K562 (cell line): ENCODE measurements around the gene ILF2. TPM values are rescaled to one million over a fixed set of nuclear protein-coding genes. Genes with fewer than 3 reads are reported as not detected.

Source experiments
- ATAC-seq: fragments of 200-7000 bp; cut with Tn5 transposase; 3 replicates; pipeline ENCODE4 v1.9.1; 2020; ENCODE audit warnings: moderate library complexity
- BruUV-seq: library from RNA; stranded (reverse); fragments of 400-500 nt; replicated peaks from 2 replicates; lab custom pipeline; 2021; lab: Mats Ljungman, UMichigan
- CTCF ChIA-PET: fragments of 300-600 bp; formaldehyde crosslinking; extraction: SDS; loops from one replicate; lab custom pipeline; 2021; ENCODE audit warnings: low intra/inter-chr PET ratio; lab: Yijun Ruan, JAX
- POLR2A ChIA-PET: fragments of 300-600, 350-650 bp; sonication (Branson Sonifier 250); formaldehyde crosslinking; extraction: SDS; loops from one replicate; lab custom pipeline; 2021; ENCODE audit warnings: antibody characterized with exemption, inconsistent platforms; lab: Yijun Ruan, JAX
- DNase-seq, 4 experiments: peaks; one replicate each; pipeline versions ENCODE4 v3.0.0 to v3.0.0-alpha.2; 2011 to 2018; ENCODE audit warnings: low spot score in 3 of 4, mixed read lengths in 3 of 4; ENCODE audit errors: extremely low read depth in 1 of 4
- FAIRE-seq: peaks from 2 replicates; lab custom pipeline; 2011; peaks lifted over from hg19 to GRCh38; lab: Jason Lieb, UNC
- H2AFZ ChIP-seq: 2 replicates; pipeline ENCODE4 v1.6.0; 2011; ENCODE audit warnings: low read depth, low read length, control low read depth, inconsistent platforms
- H3K27ac ChIP-seq: fragments of 200-600 bp; 3 replicates; pipeline ENCODE4 v1.8.0; 2011; ENCODE audit warnings: low read depth, mild to moderate bottlenecking, control low read depth, inconsistent platforms, low read length, moderate library complexity, mixed read lengths; ENCODE audit errors: extremely low read depth
- H3K27me3 ChIP-seq, 2 experiments: fragments of 300-600 bp in 1 of 2; 2 replicates in 1 of 2; 3 replicates in 1 of 2; pipeline versions ENCODE4 v1.6.0 to v1.8.0; 2011; ENCODE audit warnings: inconsistent platforms in 2 of 2, low read length in 2 of 2, mild to moderate bottlenecking in 1 of 2, mixed read lengths in 1 of 2, moderate library complexity in 1 of 2; ENCODE audit not compliant: control insufficient read depth in 2 of 2, insufficient read depth in 2 of 2
- H3K36me3 ChIP-seq: fragments of 300-600 bp; 3 replicates; pipeline ENCODE4 v1.8.0; 2011; ENCODE audit warnings: mild to moderate bottlenecking, low read length, inconsistent platforms; ENCODE audit not compliant: control insufficient read depth, insufficient read depth
- H3K4me1 ChIP-seq, 2 experiments: fragments of 200-600 bp in 1 of 2; replicated peaks in 1 of 2; 2 replicates in 1 of 2; 3 replicates in 1 of 2; pipeline versions ENCODE4 v1.5.1 to v1.8.0; 2011; ENCODE audit warnings: inconsistent platforms in 2 of 2, low read length in 2 of 2, mild to moderate bottlenecking in 1 of 2, mixed read lengths in 1 of 2, moderate library complexity in 1 of 2; ENCODE audit not compliant: control insufficient read depth in 2 of 2, insufficient read depth in 2 of 2
- H3K4me2 ChIP-seq: 2 replicates; pipeline ENCODE4 v1.6.1; 2011; ENCODE audit warnings: low read length, control low read depth, inconsistent platforms, mixed read lengths; ENCODE audit not compliant: insufficient read depth
- H3K4me3 ChIP-seq: fragments of 200-600 bp; sonication (generic), shearing (Covaris generic); 2 replicates; pipeline ENCODE4 v1.5.1; 2016; ENCODE audit warnings: control low read depth, inconsistent platforms
- H3K79me2 ChIP-seq: fragments of 200-600 bp; 3 replicates; pipeline ENCODE4 v1.8.0; 2011; ENCODE audit warnings: low read length, inconsistent platforms; ENCODE audit not compliant: control insufficient read depth, insufficient read depth
- H3K9ac ChIP-seq, 2 experiments: 2 replicates each; pipeline versions ENCODE4 v1.6.0 to v1.6.1; 2011; ENCODE audit warnings: low read depth in 2 of 2, low read length in 2 of 2, control low read depth in 1 of 2, inconsistent platforms in 1 of 2, mild to moderate bottlenecking in 1 of 2, mixed read lengths in 1 of 2; ENCODE audit not compliant: insufficient read depth in 1 of 2
- H3K9me1 ChIP-seq: one replicate; pipeline ENCODE4 v1.6.0; 2011; ENCODE audit warnings: inconsistent platforms, mild to moderate bottlenecking, low read length, moderate library complexity; ENCODE audit not compliant: control insufficient read depth, insufficient read depth
- H3K9me3 ChIP-seq: replicated peaks from 2 replicates; pipeline ENCODE4 v1.5.1; 2011; ENCODE audit warnings: low read depth, low read length, inconsistent platforms; ENCODE audit not compliant: control insufficient read depth, insufficient read depth
- H4K20me1 ChIP-seq: replicated peaks from 2 replicates; pipeline ENCODE4 v1.6.1; 2011; ENCODE audit warnings: low read length, inconsistent platforms, mixed read lengths; ENCODE audit not compliant: control insufficient read depth, insufficient read depth
- BHLHE40 ChIP-seq: IDR thresholded peaks from 2 replicates; pipeline ENCODE4 v1.6.1; 2011; ENCODE audit warnings: low read length, improper control_type of control experiment
- C11orf30 ChIP-seq: fragments of 450-650 bp; IDR thresholded peaks from 2 replicates; pipeline ENCODE4 v1.6.1; 2016; ENCODE audit warnings: low read depth, mild to moderate bottlenecking
- DNMT1 ChIP-seq: fragments of 450-650 bp; IDR thresholded peaks from 2 replicates; pipeline ENCODE4 v1.6.1; 2016; ENCODE audit warnings: antibody characterized with exemption, mild to moderate bottlenecking
- FOXJ3 ChIP-seq: sonication (generic); formaldehyde crosslinking; IDR thresholded peaks from 2 replicates; pipeline ENCODE4 v1.4.0; 2020; ENCODE audit warnings: mild to moderate bottlenecking, missing genetic modification reagents
- FUS ChIP-seq: fragments of 200-400 bp; formaldehyde crosslinking; optimal IDR thresholded peaks from 2 replicates; pipeline ENCODE3; 2017; ENCODE audit warnings: low read depth, low read length
- HMG20B ChIP-seq: fragments of 250-450 bp; sonication (Bioruptor Pico); IDR thresholded peaks from 2 replicates; pipeline ENCODE4 v1.5.0; 2021; ENCODE audit warnings: mild to moderate bottlenecking
- HSF4 ChIP-seq: fragments of 250-450 bp; sonication (Bioruptor Pico); IDR thresholded peaks from 2 replicates; pipeline ENCODE4 v2.1.2; 2022; ENCODE audit warnings: mild to moderate bottlenecking, moderate library complexity, borderline replicate concordance
- L3MBTL2 ChIP-seq: fragments of 450-650 bp; IDR thresholded peaks from 2 replicates; pipeline ENCODE4 v1.6.1; 2016; ENCODE audit warnings: mild to moderate bottlenecking, moderate library complexity
- MTF1 ChIP-seq: fragments of 250-450 bp; sonication (Bioruptor Pico); IDR thresholded peaks from 2 replicates; pipeline ENCODE4 v1.9.0; 2021; ENCODE audit warnings: moderate library complexity, mild to moderate bottlenecking, inconsistent platforms, borderline replicate concordance
- MYC ChIP-seq, 2 experiments: fragments of 250-450 bp in 1 of 2; sonication (Bioruptor Pico) in 1 of 2; IDR thresholded peaks; 2 replicates each; pipeline versions ENCODE4 v1.5.1 to v1.6.1; 2012 to 2021; ENCODE audit warnings: low read depth in 2 of 2, borderline replicate concordance in 1 of 2, improper control_type of control experiment in 1 of 2, low read length in 1 of 2, mild to moderate bottlenecking in 1 of 2, moderate library complexity in 1 of 2
- PPARD ChIP-seq: fragments of 250-450 bp; sonication (Bioruptor Pico); IDR thresholded peaks from 2 replicates; pipeline ENCODE4 v1.8.0; 2022; ENCODE audit warnings: inconsistent platforms, mild to moderate bottlenecking, moderate library complexity
- RBFOX2 ChIP-seq: fragments of 200-400 bp; formaldehyde crosslinking; IDR thresholded peaks from 2 replicates; pipeline ENCODE4 v1.6.1; 2017; ENCODE audit warnings: low read depth, mild to moderate bottlenecking, low read length, moderate library complexity
- ZC3H8 ChIP-seq: fragments of 450-650 bp; IDR thresholded peaks from 2 replicates; pipeline ENCODE4 v1.6.1; 2017
- WGBS: fragments of 100-300 bp; shearing (Covaris generic); methylation state at CpG from one replicate; pipeline ENCODE4 v1.1.6; 2016; ENCODE audit warnings: low coverage, mixed read lengths; ENCODE audit not compliant: insufficient coverage; ENCODE audit errors: missing lambda C conversion rate; 5-methylcytosine and 5-hydroxymethylcytosine counted together
- in situ Hi-C: fragments of 300-500 bp; cut with MboI; formaldehyde crosslinking; loops from 4 replicates; pipeline ENCODE4 v1.15.0; 2018; ENCODE audit warnings: inconsistent platforms, mixed read lengths
- intact Hi-C: fragments of 100-400 bp; cut with micrococcal nuclease; formaldehyde crosslinking; loops from 2 replicates; pipeline ENCODE4 v1.14.2; 2022
- polyA plus RNA-seq, 8 experiments: library from polyadenylated mRNA; depleted of rRNA in 4 of 8; stranded (reverse) in 5 of 8; unstranded in 3 of 8; fragments of >200 nt; fragmentation: Nextera tagmentation in 2 of 8; fragmentation: Illumina TruSeq in 1 of 8; extraction: Ambion mirVana in 2 of 8; extraction: Trizol in 1 of 8; gene quantifications; 2 replicates each; pipeline versions ENCODE4 v1.2.1 to v1.2.3, GENCODE V29; 2011 to 2014; ENCODE audit warnings: inconsistent platforms in 1 of 8, missing spikeins in 1 of 8
- total RNA-seq, 7 experiments: library from RNA; depleted of rRNA in 6 of 7; stranded (reverse); fragments of >200 nt in 6 of 7; fragmentation: Illumina TruSeq in 2 of 7; extraction: Trizol in 2 of 7; gene quantifications; 2 replicates each; pipeline versions ENCODE4 v1.2.1 to v1.2.3, GENCODE V29; 2011 to 2021; ENCODE audit warnings: low replicate concordance in 1 of 7
- TF ChIP-seq, protein P1 (sequence below): fragments of 450-650 bp; IDR thresholded peaks from 2 replicates; pipeline ENCODE4 v1.6.1; 2016; ENCODE audit warnings: borderline replicate concordance
- TF ChIP-seq, protein P2 (sequence below): IDR thresholded peaks from 2 replicates; pipeline ENCODE4 v1.6.1; 2011; ENCODE audit not compliant: insufficient read length; ENCODE audit errors: extremely low read depth

The ILF2 gene
- total and polyA plus RNA-seq, 9 of the 15 experiments (the other 6 are each of a cell fraction or from before 2014, with no cell fraction given): 282 to 726 (median 474) TPM

DNA sequence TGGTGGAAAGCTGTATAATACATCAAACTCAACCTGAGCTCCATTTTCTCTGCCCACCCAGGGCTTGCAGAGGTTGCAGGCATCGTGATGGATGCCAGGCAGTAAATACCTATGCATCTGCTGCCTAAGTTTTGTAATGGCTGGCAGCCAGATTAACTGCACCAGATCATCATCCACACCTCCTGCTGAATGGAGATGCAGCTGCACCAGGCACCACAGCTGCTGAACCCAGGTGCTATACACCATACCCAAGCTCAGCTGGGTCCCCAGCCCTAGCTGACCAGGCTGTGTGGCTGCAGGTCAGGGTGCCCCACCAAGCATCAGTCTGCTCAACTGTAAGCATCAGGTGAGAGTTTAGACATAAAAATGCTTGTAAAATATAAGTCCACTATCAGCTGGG, 19.0 kb downstream of the ILF2 start:
- Histone ChIP-seq H3K4me2 (no peak overlapping the region), H3K9me3 (no peaks in the 10 kb centered on the region), H3K27me3 (no peaks in the 10 kb centered on the region), H3K9ac (no peak overlapping the region), H3K27ac (no peak overlapping the region), H3K36me3 (peaks cover 5% of the 10 kb centered on the region; the same call in 1 of the 3 replicates), H3K4me3 (no peak overlapping the region), H3K9me1 (no peaks in the 10 kb centered on the region), H4K20me1 (no peaks in the 10 kb centered on the region)
- WGBS: 43% methylated on average over 1 of the region's 1 CpG
- in situ Hi-C loops (no loop called here), intact Hi-C loops (no loop called here)
- no TSS peak for BruUV-seq
- POLR2A ChIA-PET: interaction anchor here (0.5 to 14.7 kb wide), 5 partner anchors 9 to 114 kb away, joined by 3 to 205 read pairs (median 5); partner anchors contain the start of genes CHTOP, S100A13 and SNAPIN
- TF ChIP-seq, protein P1, sequence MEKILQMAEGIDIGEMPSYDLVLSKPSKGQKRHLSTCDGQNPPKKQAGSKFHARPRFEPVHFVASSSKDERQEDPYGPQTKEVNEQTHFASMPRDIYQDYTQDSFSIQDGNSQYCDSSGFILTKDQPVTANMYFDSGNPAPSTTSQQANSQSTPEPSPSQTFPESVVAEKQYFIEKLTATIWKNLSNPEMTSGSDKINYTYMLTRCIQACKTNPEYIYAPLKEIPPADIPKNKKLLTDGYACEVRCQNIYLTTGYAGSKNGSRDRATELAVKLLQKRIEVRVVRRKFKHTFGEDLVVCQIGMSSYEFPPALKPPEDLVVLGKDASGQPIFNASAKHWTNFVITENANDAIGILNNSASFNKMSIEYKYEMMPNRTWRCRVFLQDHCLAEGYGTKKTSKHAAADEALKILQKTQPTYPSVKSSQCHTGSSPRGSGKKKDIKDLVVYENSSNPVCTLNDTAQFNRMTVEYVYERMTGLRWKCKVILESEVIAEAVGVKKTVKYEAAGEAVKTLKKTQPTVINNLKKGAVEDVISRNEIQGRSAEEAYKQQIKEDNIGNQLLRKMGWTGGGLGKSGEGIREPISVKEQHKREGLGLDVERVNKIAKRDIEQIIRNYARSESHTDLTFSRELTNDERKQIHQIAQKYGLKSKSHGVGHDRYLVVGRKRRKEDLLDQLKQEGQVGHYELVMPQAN: no peak
- TF ChIP-seq FUS: no peak
- TF ChIP-seq C11orf30: no peak
- no peak for TF ChIP-seq BHLHE40
- TF ChIP-seq PPARD (CRISPR knock-in tag): no peak
- TF ChIP-seq MTF1 (CRISPR knock-in tag): no peak
- TF ChIP-seq MYC (IDR thresholded peaks at IDR 0.05; ENCODE audit: low read depth, low read length): no peak
- no peak for TF ChIP-seq MYC (CRISPR knock-in tag; IDR thresholded peaks at IDR 0.05; ENCODE audit: borderline replicate concordance, low read depth)
- TF ChIP-seq, protein P2, sequence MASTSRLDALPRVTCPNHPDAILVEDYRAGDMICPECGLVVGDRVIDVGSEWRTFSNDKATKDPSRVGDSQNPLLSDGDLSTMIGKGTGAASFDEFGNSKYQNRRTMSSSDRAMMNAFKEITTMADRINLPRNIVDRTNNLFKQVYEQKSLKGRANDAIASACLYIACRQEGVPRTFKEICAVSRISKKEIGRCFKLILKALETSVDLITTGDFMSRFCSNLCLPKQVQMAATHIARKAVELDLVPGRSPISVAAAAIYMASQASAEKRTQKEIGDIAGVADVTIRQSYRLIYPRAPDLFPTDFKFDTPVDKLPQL: no peak
- TF ChIP-seq FOXJ3 (CRISPR knock-in tag): no peak
- no peak for TF ChIP-seq ZC3H8
- no peak for TF ChIP-seq RBFOX2
- TF ChIP-seq HSF4 (CRISPR knock-in tag): no peak
- TF ChIP-seq DNMT1: no peak
- no peak for TF ChIP-seq HMG20B (CRISPR knock-in tag)
- TF ChIP-seq L3MBTL2: no peak
- TF ChIP-seq, all 486 proteins: peak for 0
- no peaks in the 10 kb centered on the region for H3K79me2 ChIP-seq
- no peak overlapping the region for H2AFZ ChIP-seq
- ATAC-seq (no peak), DNase-seq (no peak), FAIRE-seq (no peak)
- CTCF ChIA-PET: no interaction called here
- peaks cover 14% of the 10 kb centered on the region in 2 experiments for H3K4me1 ChIP-seq
